Stimulated activated CD4-positive, alpha-beta T cell treated with anti-CD3 and anti-CD28 coated beads, TNF-alpha, amount 100 ng/mL, for 4 hours (primary cell): ENCODE measurements around the gene LRRTM4.

Experiments
- DNase-seq, 3 experiments: peaks; one replicate each; pipeline ENCODE4 v3.0.0-alpha.2; 2020; ENCODE audit warnings: low read depth in 3 of 3

Gene LRRTM4

GRCh38 chr2:76997296-76997695 lies 524.9 kb downstream of the LRRTM4 start:
- DNase-seq, result no peak

- DNase-seq, result no peak
Observed at GRCh38 chr2:76985387-76986136, 536.6 kb downstream of the LRRTM4 start.

DNA sequence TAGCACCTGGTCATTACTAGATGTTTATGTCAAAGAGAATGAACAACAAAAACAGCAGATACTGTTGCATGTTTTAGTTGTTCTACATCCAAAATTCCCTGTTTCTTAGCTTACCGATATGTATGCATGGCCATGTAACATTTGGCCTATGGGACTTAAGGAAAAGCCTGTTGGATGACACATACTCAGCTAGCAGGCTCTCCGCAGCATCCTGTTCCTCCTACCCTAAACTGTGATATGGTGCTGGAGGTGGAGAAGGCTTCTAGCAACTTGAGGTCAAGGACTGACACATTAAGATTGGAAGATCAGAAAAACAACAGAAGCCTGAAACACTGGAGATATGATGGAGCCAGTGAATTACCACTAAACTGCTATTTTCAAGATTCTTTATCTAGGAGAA lies 537.8 kb downstream of the LRRTM4 start:
- DNase-seq, result no peak

DNA sequence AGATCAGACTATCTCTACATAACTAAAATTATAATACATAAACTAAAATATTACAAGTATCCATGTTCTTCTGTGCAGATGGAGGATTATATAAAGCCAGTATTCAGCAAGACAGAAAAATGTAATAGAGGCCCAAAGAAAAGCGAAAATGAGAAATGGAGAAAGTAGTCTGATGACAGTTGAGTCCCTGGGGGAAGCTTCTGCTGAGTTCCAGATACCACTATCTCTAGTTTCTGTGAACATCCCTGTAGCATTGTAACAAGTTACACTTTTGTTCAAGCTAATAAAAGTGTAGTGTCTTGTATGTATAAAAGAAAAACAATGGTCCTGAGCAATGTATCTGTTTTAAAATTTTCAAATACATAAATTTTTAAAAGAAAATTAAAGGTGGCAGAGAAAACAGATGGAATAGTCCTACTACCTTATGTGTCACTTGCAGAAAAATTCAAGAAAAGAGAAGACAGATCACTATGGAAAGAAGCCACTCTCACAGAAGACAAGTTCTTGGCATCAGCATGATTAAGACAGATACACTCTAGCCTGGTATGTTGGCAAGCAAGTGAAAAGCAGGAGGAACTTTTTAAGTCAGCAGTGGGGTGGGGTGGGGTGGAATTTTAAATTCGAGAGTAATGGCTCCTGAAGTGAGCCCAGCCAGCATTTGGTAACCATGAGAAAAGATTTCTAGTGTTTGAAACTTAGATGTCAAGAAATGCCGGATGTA lies 541.9 kb downstream of the LRRTM4 start:
- DNase-seq, result no peak

GRCh38 chr2:76977846-76978727 lies 544.1 kb downstream of the LRRTM4 start:
- no peak for DNase-seq

- DNase-seq, result no peak
Observed at GRCh38 chr2:76975752-76976151, 546.4 kb downstream of the LRRTM4 start.

- DNase-seq, result no peak
Observed at GRCh38 chr2:76973610-76974009, 548.6 kb downstream of the LRRTM4 start.

GRCh38 chr2:76965772-76966171 lies 556.4 kb downstream of the LRRTM4 start:
- DNase-seq, result no peak

DNA sequence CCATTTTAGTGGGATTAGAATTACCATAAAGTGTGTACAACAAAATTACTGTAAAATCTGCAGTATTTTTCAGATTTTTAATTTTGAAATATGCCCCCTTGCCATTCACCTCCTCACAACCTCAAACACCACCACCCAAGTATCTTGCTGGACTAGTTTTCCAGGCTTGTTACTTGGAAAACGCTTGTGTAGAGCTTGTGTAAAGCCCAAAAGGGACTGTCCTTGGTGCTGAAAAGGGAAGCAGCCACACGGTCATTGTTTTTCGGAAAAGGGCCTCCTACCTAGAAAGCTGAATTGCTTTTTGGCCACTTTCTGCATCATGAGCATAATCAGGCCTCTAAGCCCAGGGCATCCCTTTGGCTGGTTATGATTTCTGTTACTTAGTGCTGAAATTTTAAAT lies 563.4 kb downstream of the LRRTM4 start:
- no peak for DNase-seq

DNA sequence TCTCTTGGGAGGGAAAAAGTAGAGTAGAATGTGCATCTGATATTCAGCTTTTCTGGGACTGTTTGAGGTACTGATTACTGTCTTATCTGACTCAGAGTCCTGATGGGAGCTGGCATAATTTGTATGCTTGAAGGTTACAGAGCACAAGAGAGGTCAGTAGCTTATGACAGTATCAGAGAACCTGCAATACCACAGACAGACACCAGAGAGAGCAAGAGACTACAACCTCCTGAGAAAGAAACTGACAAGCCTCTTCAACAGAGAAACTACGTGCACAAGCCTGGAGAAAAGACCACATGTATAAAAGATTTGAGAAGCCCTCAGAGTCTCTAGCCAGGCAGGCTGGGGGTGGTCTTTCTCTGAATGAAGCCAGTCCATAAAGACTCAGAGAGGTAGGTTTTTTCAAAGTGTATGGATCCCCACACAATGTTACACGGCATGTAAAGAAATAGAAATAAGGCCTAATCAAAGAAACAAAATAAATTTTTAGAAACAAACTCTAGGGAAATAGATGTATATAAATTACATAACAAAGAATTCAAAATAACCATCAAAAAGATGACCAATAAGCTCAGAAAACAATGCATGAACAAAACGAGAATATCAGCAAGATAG lies 568.3 kb downstream of the LRRTM4 start:
- DNase-seq, result no peak

DNA sequence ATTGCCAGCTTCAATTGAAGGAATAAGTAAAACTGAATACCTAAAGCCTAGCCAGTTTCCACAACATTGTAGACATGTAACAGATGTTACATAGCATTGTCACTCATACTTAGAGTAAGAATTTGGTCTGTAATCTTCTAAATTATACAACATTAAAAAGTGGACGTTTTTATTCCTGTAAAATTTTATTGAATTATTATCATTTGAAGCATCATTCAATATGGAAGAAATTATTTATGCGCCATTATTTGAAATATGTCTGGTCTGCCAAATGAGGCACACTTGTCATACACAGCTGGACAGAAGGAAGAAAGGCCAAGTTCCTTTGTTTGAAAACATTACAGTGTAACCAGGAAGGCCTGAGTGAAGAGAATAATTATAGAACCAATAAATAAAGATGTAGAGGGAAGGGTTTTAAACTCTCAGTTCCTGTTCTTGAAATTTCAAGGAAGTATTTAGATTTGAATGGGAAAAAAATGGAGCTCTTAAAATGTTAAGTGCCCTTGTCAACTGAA lies 575.5 kb downstream of the LRRTM4 start:
- DNase-seq, result no peak

- no peak for DNase-seq
Observed at GRCh38 chr2:76940559-76940958, 581.6 kb downstream of the LRRTM4 start.

DNA sequence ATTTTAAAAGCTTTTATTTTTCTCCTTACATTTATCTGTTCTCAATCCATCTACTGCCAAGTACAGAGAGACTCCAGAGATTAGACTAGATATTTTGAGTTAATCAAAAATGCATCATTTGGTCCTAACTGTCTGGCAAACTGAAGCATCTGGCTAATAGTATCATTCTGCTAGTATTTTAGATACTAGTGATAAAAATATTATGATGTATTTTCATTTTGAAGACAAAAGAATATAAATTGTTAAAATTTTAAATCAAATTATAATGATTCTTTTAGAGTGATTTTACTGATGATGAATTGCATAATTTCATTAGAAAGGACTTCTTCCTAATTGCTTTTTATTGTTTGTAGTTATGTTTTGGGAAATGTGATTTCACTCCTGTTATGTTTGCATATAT lies 584.0 kb downstream of the LRRTM4 start:
- DNase-seq, result no peak

DNA sequence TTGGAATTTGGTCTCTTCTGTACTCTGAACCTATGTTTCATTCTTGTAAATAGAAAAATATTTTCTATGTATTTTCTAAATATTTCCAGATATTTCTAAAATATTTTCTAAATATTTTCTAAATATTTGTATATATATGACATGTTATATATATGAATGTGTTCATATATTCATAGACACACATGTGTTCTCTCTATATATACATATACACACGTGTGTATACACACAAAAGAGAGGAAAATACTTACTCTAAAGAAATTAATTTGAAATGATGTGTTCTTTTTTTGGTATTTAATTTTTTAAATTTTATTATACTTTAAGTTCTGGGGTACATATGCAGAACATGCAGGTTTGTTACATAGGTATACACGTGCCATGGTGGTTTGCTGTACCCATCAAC lies 589.6 kb downstream of the LRRTM4 start:
- DNase-seq, result no peak

- no peak for DNase-seq
Observed at GRCh38 chr2:76930056-76930744, 592.0 kb downstream of the LRRTM4 start.

- DNase-seq, result no peak
Observed at GRCh38 chr2:76928026-76928425, 594.1 kb downstream of the LRRTM4 start.

DNA sequence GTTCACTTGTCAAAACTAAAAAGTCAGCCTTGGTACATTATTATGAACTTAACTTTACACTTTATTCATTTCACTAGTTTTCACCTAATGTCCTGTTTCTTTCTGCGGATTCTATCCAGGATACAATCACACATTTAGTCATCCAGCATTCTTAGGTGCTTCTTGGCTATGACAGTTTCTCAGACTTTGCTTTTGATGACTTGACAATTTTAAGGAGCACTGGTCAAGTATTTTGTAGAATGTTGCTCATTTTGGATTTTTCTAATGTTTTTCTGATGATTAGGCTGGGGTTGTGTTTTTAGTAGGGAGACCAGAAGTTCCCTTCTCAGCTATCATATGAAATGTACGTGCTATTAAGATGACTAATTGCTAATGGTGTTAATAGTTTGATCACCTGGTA lies 601.2 kb downstream of the LRRTM4 start:
- no peak for DNase-seq

DNA sequence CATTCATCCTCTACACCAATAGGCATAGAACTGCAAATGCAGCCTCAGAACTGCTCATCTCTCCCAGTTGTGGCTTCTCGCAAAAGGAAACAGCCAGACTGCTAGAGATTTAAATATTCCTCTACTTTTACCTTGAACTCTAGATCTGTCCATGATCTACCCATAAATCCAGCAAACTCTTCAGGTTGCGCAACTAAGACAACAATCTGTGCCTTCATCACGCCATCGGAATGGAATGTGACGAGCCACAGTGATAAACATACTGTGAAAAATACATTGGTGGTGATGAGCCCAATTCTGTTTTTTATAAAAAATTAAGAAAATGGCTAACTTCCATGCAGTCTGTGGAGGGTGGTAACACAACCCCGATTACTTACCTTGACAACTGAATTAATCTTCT lies 626.7 kb downstream of the LRRTM4 start:
- no peak for DNase-seq

GRCh38 chr2:76870581-76870980 lies 651.6 kb downstream of the LRRTM4 start:
- DNase-seq, result no peak

DNA sequence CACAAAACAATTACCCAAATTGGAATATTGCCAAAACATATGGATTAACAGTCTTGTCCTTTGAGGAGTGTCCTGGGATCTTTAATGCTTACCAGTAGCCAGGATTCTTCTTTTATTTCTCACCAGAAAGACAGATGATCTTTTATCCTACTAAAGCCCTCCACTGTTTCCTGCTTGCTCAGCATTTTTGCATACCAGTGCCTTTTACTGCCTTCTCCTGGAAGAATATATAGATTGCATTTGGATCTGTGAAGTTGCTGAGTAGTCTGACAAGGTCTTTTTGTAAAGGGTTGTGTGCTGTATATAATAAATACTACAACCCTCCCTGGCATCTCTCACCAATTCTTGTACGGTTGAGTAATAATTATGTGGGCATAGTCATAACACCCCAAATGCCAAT lies 652.2 kb downstream of the LRRTM4 start:
- DNase-seq, result no peak

GRCh38 chr2:76867854-76868253 lies 654.3 kb downstream of the LRRTM4 start:
- no peak for DNase-seq
